GM23338 (cell line): ENCODE data around the gene OVAAL. TPM values are rescaled to one million over a fixed set of nuclear protein-coding genes. Genes with fewer than 3 reads are reported as not detected.

ENCODE experiments used
- ATAC-seq: fragments of 200-7000 bp; cut with Tn5 transposase; 3 replicates; pipeline ENCODE4 v1.9.1; 2020
- DNase-seq: peaks from one replicate; pipeline ENCODE4 v3.0.0-alpha.2; 2015; ENCODE audit warnings: low spot score
- H2AFZ ChIP-seq: fragments of 200-600 bp; sonication (generic); 2 replicates; pipeline ENCODE4 v1.8.0; 2016; ENCODE audit warnings: antibody characterized with exemption, mild to moderate bottlenecking, moderate library complexity
- H3F3A ChIP-seq: fragments of 200-600 bp; sonication (generic); replicated peaks from 2 replicates; pipeline ENCODE4 v1.8.0; 2017; ENCODE audit warnings: antibody characterized with exemption, mixed run types, low read depth
- H3K27ac ChIP-seq: fragments of 200-600 bp; sonication (generic); 2 replicates; pipeline ENCODE4 v1.6.1; 2016; ENCODE audit warnings: low read depth
- H3K27me3 ChIP-seq: fragments of 200-600 bp; sonication (generic); 2 replicates; pipeline ENCODE4 v1.8.0; 2016; ENCODE audit warnings: mild to moderate bottlenecking, mixed run types, moderate library complexity; ENCODE audit not compliant: insufficient read depth
- H3K36me3 ChIP-seq: fragments of 200-600 bp; sonication (generic); 2 replicates; pipeline ENCODE4 v1.8.0; 2016; ENCODE audit warnings: mild to moderate bottlenecking; ENCODE audit not compliant: insufficient read depth
- H3K4me1 ChIP-seq: fragments of 200-600 bp; sonication (generic); 2 replicates; pipeline ENCODE4 v1.8.0; 2016; ENCODE audit warnings: mild to moderate bottlenecking, moderate library complexity; ENCODE audit not compliant: insufficient read depth
- H3K4me2 ChIP-seq: fragments of 200-600 bp; sonication (generic); 2 replicates; pipeline ENCODE4 v1.7.1; 2017; ENCODE audit warnings: mixed run types
- H3K4me3 ChIP-seq: fragments of 200-600 bp; sonication (generic); 2 replicates; pipeline ENCODE4 v1.6.1; 2016; ENCODE audit warnings: mixed run types
- H3K79me2 ChIP-seq: fragments of 200-600 bp; sonication (generic); replicated peaks from 2 replicates; pipeline ENCODE4 v1.8.0; 2017; ENCODE audit warnings: mild to moderate bottlenecking; ENCODE audit not compliant: insufficient read depth
- H3K9me2 ChIP-seq: fragments of 200-600 bp; sonication (generic); 2 replicates; pipeline ENCODE4 v1.8.0; 2017; ENCODE audit not compliant: insufficient read depth
- H4K20me1 ChIP-seq: fragments of 200-600 bp; sonication (generic); replicated peaks from 2 replicates; pipeline ENCODE4 v1.8.0; 2017; ENCODE audit warnings: mild to moderate bottlenecking; ENCODE audit not compliant: insufficient read depth
- H3K27ac Mint-ChIP-seq: 2 replicates; pipeline ENCODE4 v1.8.0; 2020; ENCODE audit warnings: inconsistent platforms, mild to moderate bottlenecking, moderate library complexity, mixed read lengths
- H3K27me3 Mint-ChIP-seq: 3 replicates; pipeline ENCODE4 v1.8.0; 2022; ENCODE audit warnings: low read depth, mild to moderate bottlenecking, moderate library complexity, mixed read lengths, inconsistent platforms; ENCODE audit not compliant: insufficient read depth, poor library complexity
- H3K36me3 Mint-ChIP-seq: 3 replicates; pipeline ENCODE4 v1.8.0; 2021; ENCODE audit warnings: low read depth, mild to moderate bottlenecking, inconsistent platforms, moderate library complexity, mixed read lengths
- H3K4me1 Mint-ChIP-seq: 3 replicates; pipeline ENCODE4 v1.8.0; 2020; ENCODE audit warnings: mild to moderate bottlenecking, inconsistent platforms, mixed read lengths
- H3K4me3 Mint-ChIP-seq: 3 replicates; pipeline ENCODE4 v1.8.0; 2021; ENCODE audit warnings: moderate library complexity, mild to moderate bottlenecking, inconsistent platforms, mixed read lengths
- H3K9me3 Mint-ChIP-seq: 3 replicates; pipeline ENCODE4 v1.8.0; 2020; ENCODE audit warnings: moderate library complexity, mild to moderate bottlenecking, inconsistent platforms, mixed read lengths
- CREB1 ChIP-seq: fragments of 250-450 bp; sonication (Bioruptor Pico); IDR thresholded peaks from 2 replicates; pipeline ENCODE4 v1.5.0; 2020; ENCODE audit warnings: low read depth, mild to moderate bottlenecking, moderate library complexity
- CTCF ChIP-seq, 2 experiments: fragments of 200-600 bp in 1 of 2; sonication (generic) in 1 of 2; conservative IDR thresholded peaks; 2 replicates each; pipeline versions ENCODE4 v1.5.1 to v1.6.1; 2016 to 2017; ENCODE audit warnings: antibody characterized with exemption in 2 of 2, low read depth in 2 of 2, mild to moderate bottlenecking in 2 of 2, moderate library complexity in 1 of 2
- ETS1 ChIP-seq: IDR thresholded peaks from 2 replicates; pipeline ENCODE4 v1.6.1; 2016; ENCODE audit warnings: antibody characterized with exemption
- EZH2 ChIP-seq: fragments of 200-600 bp; sonication (generic); IDR thresholded peaks from one replicate; pipeline ENCODE4 v1.8.0; 2017; ENCODE audit warnings: antibody characterized with exemption, mild to moderate bottlenecking, low read depth; ENCODE audit not compliant: unreplicated experiment
- EZH2phosphoT487 ChIP-seq: fragments of 200-600 bp; sonication (generic); IDR thresholded peaks from one replicate; pipeline ENCODE4 v1.8.1; 2018; ENCODE audit warnings: antibody characterized with exemption; ENCODE audit not compliant: unreplicated experiment
- JUNB ChIP-seq: IDR thresholded peaks from one replicate; pipeline ENCODE4 v1.6.1; 2016; ENCODE audit warnings: antibody characterized with exemption; ENCODE audit not compliant: unreplicated experiment
- NANOG ChIP-seq: IDR thresholded peaks from 2 replicates; pipeline ENCODE4 v1.6.1; 2016; ENCODE audit warnings: antibody characterized with exemption, borderline replicate concordance
- POLR2AphosphoS5 ChIP-seq: IDR thresholded peaks from 2 replicates; pipeline ENCODE4 v1.6.1; 2016; ENCODE audit warnings: antibody characterized with exemption, low read depth
- REST ChIP-seq: IDR thresholded peaks from one replicate; pipeline ENCODE4 v1.6.1; 2018; ENCODE audit warnings: antibody characterized with exemption; ENCODE audit not compliant: unreplicated experiment
- STAT1 ChIP-seq: IDR thresholded peaks from one replicate; pipeline ENCODE4 v1.6.1; 2016; ENCODE audit warnings: antibody characterized with exemption; ENCODE audit not compliant: unreplicated experiment
- ZNF114 ChIP-seq: fragments of 250-450 bp; sonication (Bioruptor Pico); IDR thresholded peaks from 2 replicates; pipeline ENCODE4 v1.5.0; 2020; ENCODE audit warnings: mild to moderate bottlenecking, moderate library complexity
- ZNF331 ChIP-seq: fragments of 250-450 bp; sonication (Bioruptor Pico); IDR thresholded peaks from 2 replicates; pipeline ENCODE4 v1.5.0; 2020; ENCODE audit warnings: low read depth, mild to moderate bottlenecking, moderate library complexity
- ZNF462 ChIP-seq: fragments of 250-450 bp; sonication (Bioruptor Pico); IDR thresholded peaks from 2 replicates; pipeline ENCODE4 v1.5.0; 2020; ENCODE audit warnings: mild to moderate bottlenecking, moderate library complexity
- polyA plus RNA-seq: library from polyadenylated mRNA; unstranded; fragments of >200 nt; fragmentation: Nextera tagmentation; extraction: Ambion mirVana; gene quantifications from 2 replicates; pipeline ENCODE4 v1.2.1, GENCODE V29; 2016
- total RNA-seq: library from RNA; depleted of rRNA; stranded (reverse); fragments of >200 nt; shearing (Covaris generic); gene quantifications from 2 replicates; pipeline ENCODE4 v1.2.3, GENCODE V29; 2014

OVAAL gene
- total and polyA plus RNA-seq, 2 experiments from 2014 or later, result not detected

GRCh38 chr1:180525715-180526039 is 33.1 kb upstream of the OVAAL start:
- no peak for DNase-seq
- Histone ChIP-seq H3K27me3 (no peaks in the 10 kb centered on the region), H3K4me1 (peaks cover 20% of the 10 kb centered on the region), H3K36me3 (no peaks in the 10 kb centered on the region), H4K20me1 (no peaks in the 10 kb centered on the region), H3F3A (no peaks in the 10 kb centered on the region), H3K9me2 (peaks cover 9% of the 10 kb centered on the region; the same call in 1 of the 2 replicates), H3K4me3 (no peak overlapping the region), H3K27ac (no peak overlapping the region), H3K79me2 (no peaks in the 10 kb centered on the region), H3K4me2 (no peak overlapping the region), H2AFZ (no peak overlapping the region)
- peaks cover 32% of the 10 kb centered on the region for H3K4me1 Mint-ChIP-seq
- peaks cover 5% of the 10 kb centered on the region for H3K27me3 Mint-ChIP-seq
- H3K27ac Mint-ChIP-seq, result no peak overlapping the region
- no peak for ATAC-seq
- H3K36me3 Mint-ChIP-seq, result no peaks in the 10 kb centered on the region; the same call in 2 of the 3 replicates
- no peak for TF ChIP-seq ZNF462 (CRISPR knock-in tag)
- TF ChIP-seq NANOG, result no peak
- no peak for TF ChIP-seq EZH2phosphoT487
- no peak for TF ChIP-seq ZNF331 (CRISPR knock-in tag)
- TF ChIP-seq JUNB, result no peak
- TF ChIP-seq ZNF114 (CRISPR knock-in tag), result no peak
- TF ChIP-seq CTCF (conservative IDR thresholded peaks at IDR 0.05; ENCODE audit: low read depth in 2 of 2), result no peak
- TF ChIP-seq ETS1, result no peak
- no peak for TF ChIP-seq CREB1 (CRISPR knock-in tag)
- TF ChIP-seq POLR2AphosphoS5, result no peak
- TF ChIP-seq STAT1, result no peak
- no peak for TF ChIP-seq EZH2
- TF ChIP-seq REST, result no peak
- no peak overlapping the region for H3K4me3 Mint-ChIP-seq
- no peaks in the 10 kb centered on the region for H3K9me3 Mint-ChIP-seq
